GM12874 (cell line): ENCODE measurements around the gene FGR.

Experiments
- TF ChIP-seq, protein P1 (sequence below): IDR thresholded peaks from 2 replicates; pipeline ENCODE4 v1.5.1; 2011; ENCODE audit warnings: low read depth, mild to moderate bottlenecking, control low read depth, low read length, moderate library complexity; ENCODE audit not compliant: insufficient read depth

The FGR gene

DNA sequence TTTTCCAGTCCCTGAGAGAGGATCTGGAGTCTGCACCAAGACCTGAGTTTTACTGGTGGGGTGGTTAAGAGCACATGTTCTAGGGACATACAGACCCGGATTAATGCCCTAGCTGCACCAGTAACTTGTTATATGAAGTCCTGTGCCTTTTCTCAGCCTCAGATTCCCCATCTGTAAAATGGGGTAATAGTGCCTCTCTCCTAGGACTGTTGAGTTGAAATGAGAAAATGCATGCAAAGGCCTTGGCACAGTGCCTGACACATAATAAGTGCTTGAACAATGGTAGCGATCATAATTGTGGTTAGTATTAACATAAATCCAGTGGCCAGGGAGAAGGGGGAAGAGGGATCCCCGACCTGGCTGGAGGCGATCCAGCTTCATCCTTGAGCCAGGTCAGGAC is 43.4 kb downstream of the FGR start:
- TF ChIP-seq, protein P1, sequence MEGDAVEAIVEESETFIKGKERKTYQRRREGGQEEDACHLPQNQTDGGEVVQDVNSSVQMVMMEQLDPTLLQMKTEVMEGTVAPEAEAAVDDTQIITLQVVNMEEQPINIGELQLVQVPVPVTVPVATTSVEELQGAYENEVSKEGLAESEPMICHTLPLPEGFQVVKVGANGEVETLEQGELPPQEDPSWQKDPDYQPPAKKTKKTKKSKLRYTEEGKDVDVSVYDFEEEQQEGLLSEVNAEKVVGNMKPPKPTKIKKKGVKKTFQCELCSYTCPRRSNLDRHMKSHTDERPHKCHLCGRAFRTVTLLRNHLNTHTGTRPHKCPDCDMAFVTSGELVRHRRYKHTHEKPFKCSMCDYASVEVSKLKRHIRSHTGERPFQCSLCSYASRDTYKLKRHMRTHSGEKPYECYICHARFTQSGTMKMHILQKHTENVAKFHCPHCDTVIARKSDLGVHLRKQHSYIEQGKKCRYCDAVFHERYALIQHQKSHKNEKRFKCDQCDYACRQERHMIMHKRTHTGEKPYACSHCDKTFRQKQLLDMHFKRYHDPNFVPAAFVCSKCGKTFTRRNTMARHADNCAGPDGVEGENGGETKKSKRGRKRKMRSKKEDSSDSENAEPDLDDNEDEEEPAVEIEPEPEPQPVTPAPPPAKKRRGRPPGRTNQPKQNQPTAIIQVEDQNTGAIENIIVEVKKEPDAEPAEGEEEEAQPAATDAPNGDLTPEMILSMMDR = no peak

DNA sequence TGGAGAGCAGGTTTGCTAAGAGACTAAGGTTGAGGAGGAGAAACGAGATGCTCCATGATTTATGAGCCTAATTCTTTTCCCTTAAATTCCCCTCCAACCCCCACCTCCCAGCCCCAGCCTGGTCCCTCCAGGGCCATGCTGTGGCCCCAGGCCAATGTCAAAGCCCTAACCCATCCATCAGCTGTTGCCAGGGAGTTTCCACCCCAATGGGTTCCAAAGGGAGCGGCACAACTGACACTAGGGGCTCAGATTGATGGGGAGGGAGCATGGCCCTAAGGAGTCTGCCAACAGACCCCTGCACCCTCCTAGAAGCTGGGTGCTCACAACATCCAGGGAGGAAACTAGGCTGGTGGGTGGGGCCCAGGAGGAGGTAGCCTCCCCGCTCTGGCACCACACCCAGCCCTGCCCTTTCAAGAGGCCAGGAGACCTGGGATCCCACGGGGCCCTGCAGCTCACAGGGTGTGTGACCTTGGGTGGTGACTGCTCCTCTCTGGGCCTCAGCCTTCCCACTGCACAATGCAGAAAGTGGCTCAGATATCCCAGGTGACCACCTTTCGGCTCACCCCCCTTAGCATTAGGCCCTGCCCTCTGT is 44.0 kb downstream of the FGR start:
- TF ChIP-seq, protein P1 = no peak

GRCh38 chr1:27589841-27590426 is 45.1 kb downstream of the FGR start:
- TF ChIP-seq, protein P1 = no peak

DNA sequence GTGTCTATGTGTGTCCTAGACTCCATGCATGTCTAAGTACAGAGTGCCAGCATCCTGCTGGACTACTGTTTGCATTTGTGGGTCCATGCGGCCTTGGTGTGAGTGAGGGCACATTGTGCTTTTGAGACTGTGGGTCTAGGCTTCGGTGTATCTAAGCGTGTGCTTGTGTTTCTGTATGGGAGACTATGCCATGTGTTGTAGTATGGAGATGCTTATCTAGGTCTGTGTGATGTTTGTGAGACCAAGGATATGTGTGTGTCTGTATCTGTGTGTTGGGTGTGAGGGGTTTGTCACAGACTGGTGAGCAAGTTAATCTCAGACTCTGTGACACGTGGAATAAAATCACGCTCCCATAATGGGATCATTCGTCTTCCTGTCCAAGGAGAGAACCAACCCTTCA is 45.5 kb downstream of the FGR start:
- TF ChIP-seq, protein P1 = no peak

- TF ChIP-seq, protein P1 = no peak
These were observed 46.4 kb downstream of the FGR start for GRCh38 chr1:27588256-27589232.

- TF ChIP-seq, protein P1 = no peak
These were observed 49.3 kb downstream of the FGR start for GRCh38 chr1:27585684-27586083.

DNA sequence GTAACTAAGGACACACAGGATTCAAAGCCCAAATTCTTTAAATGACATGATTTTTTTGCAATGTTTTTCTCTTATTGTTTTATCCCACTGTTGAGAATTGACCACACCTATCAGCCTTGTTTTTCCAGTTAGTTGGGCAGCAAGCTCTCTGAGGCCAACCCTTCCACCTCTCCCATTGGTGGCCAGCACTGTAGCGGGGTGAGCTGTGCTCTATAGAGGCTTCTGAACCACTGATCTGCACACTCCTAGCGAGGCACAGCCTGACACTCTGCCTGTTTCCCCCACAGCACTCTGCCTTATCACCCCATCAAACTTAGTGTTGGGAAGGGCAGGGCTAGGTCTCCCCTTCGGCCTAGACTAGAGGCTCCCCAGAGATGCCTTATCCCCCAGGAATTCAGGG is 50.5 kb downstream of the FGR start:
- TF ChIP-seq, protein P1 = no peak
